ENCODE results near the gene KLF6. TPM values are rescaled to one million over a fixed set of nuclear protein-coding genes. Genes with fewer than 3 reads are reported as not detected.

The KLF6 gene
- total RNA-seq, 4 donors from 2014 or later = 92.5 to 180 (median 145) TPM

DNA sequence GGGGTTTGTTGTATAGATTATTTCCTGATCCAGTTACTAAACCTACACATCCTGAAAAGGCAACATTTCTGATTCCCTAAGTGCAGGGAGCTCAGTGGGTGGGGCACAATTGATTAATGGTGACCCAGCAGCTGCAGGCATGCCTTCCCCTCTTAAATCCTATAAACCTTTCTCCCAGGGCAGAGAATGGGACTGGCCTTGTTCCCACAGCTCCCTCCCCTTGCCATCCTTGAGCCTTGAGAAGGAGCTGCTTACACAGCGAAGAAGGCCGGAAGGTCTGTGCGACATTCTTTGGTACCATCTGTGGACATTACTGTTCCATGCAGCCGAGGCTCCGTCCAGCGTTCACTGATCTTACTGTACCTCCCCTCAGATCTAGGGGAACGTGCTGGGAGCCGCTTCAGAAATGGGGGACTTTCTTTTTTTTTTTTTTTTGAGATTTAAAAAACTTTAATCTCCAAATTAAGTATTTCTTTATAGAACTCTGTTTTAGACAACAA is 14.3 kb downstream of the KLF6 start:
- Histone ChIP-seq H3K36me3 (peaks cover 0 to 1% (median 0%) of the 10 kb centered on the region in 3 donors), H3K27ac (no peak overlapping the region), H3K4me3 (no peak overlapping the region), H3K9me3 (no peaks in the 10 kb centered on the region), H3K27me3 (no peaks in the 10 kb centered on the region), H3K4me1 (peaks cover 0 to 7% (median 0%) of the 10 kb centered on the region in 4 donors)
- TF ChIP-seq POLR2A (IDR thresholded peaks at IDR 0.05) = no peak
- TF ChIP-seq, protein P1, sequence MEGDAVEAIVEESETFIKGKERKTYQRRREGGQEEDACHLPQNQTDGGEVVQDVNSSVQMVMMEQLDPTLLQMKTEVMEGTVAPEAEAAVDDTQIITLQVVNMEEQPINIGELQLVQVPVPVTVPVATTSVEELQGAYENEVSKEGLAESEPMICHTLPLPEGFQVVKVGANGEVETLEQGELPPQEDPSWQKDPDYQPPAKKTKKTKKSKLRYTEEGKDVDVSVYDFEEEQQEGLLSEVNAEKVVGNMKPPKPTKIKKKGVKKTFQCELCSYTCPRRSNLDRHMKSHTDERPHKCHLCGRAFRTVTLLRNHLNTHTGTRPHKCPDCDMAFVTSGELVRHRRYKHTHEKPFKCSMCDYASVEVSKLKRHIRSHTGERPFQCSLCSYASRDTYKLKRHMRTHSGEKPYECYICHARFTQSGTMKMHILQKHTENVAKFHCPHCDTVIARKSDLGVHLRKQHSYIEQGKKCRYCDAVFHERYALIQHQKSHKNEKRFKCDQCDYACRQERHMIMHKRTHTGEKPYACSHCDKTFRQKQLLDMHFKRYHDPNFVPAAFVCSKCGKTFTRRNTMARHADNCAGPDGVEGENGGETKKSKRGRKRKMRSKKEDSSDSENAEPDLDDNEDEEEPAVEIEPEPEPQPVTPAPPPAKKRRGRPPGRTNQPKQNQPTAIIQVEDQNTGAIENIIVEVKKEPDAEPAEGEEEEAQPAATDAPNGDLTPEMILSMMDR (IDR thresholded peaks at IDR 0.05) = no peak
- peak in 1 of 3 donors; percentile 44 for DNase-seq

DNA sequence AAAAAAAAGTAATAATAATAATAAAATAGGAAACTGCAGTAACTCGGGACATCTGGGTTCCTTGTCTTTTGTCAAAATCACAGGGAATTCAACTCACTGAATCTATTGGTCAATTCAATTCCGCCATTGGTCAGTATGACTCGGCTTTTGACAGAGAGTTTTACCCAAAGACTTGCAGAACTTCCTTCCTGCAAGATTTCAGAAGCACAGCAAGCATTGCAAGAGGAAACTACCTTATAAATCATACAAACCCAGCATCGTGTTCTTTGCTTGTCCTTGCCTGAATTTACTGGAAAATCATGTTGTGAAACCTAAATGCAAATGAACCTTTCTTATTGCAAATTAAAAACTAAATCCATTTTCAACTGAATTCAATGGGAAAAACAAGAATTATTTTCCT is 15.5 kb downstream of the KLF6 start:
- Histone ChIP-seq H3K4me3 (no peak overlapping the region), H3K36me3 (no peaks in the 10 kb centered on the region), H3K27ac (no peak overlapping the region), H3K4me1 (peaks cover 0 to 3% (median 0%) of the 10 kb centered on the region in 4 donors), H3K27me3 (no peaks in the 10 kb centered on the region), H3K9me3 (no peaks in the 10 kb centered on the region)
- TF ChIP-seq POLR2A (IDR thresholded peaks at IDR 0.05) = no peak
- TF ChIP-seq, protein P1 (IDR thresholded peaks at IDR 0.05) = no peak
- no peak for DNase-seq

DNA sequence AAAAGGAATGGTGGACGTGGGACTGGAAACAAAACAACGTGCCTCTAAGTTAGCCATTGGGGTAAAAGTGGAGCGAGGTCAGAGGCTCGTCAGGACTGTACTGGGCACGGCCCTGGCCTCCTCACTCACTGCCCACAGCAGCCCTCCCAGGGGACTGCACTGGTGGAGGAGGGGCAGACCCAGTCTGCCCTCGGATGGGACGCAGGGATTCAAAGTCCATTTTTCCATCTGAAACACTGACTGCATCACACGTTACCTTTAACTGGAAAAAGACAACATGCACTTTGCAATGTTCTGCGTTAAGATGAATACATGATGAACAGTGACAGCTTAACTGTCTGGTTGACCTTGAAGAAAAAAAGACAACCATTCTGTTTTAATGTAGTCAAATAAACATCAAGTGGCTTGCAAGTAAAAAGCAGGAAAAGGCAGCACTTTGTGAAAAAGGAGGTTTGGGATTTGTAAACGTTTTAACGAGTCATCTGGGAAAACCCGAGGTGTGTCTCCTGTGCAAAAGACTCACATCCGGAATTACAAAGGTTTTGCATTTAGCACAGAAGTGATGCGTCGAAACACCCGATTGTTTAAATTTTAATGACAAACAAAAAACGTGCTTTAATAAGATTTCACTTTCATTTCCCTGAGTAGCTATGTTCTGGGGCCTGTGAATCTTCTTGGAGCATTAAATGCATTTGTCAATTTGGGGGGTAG is 18.8 kb downstream of the KLF6 start:
- peak overlapping the region in 1 of 4 donors; percentile 25 for H3K27ac ChIP-seq
- no peak overlapping the region for H3K4me3 ChIP-seq
- H3K27me3 ChIP-seq = no peaks in the 10 kb centered on the region
- H3K4me1 ChIP-seq = peaks cover 0 to 7% (median 0%) of the 10 kb centered on the region in 4 donors
- TF ChIP-seq, protein P1 (IDR thresholded peaks at IDR 0.05) = no peak
- TF ChIP-seq POLR2A (IDR thresholded peaks at IDR 0.05) = no peak
- DNase-seq = peak in 1 of 3 donors; percentile 44
- no peaks in the 10 kb centered on the region for H3K36me3 ChIP-seq
- no peaks in the 10 kb centered on the region for H3K9me3 ChIP-seq

- DNase-seq = peak in 1 of 3 donors; percentile 79
- TF ChIP-seq, protein P1 (IDR thresholded peaks at IDR 0.05) = no peak
- no peak for TF ChIP-seq POLR2A (IDR thresholded peaks at IDR 0.05)
- Histone ChIP-seq H3K4me3 (no peak overlapping the region), H3K27ac (peak overlapping the region in 3 of 4 donors; percentile 26 to 55 (median 29)), H3K9me3 (no peaks in the 10 kb centered on the region), H3K36me3 (no peaks in the 10 kb centered on the region), H3K4me1 (peaks cover 0 to 7% (median 0%) of the 10 kb centered on the region in 4 donors), H3K27me3 (no peaks in the 10 kb centered on the region)
Measured at GRCh38 chr10:3765146-3765545, 19.9 kb downstream of the KLF6 start.

- TF ChIP-seq, protein P1 (IDR thresholded peaks at IDR 0.05) = no peak
- TF ChIP-seq POLR2A (IDR thresholded peaks at IDR 0.05) = no peak
- Histone ChIP-seq H3K4me3 (no peak overlapping the region), H3K4me1 (peaks cover 0 to 7% (median 0%) of the 10 kb centered on the region in 4 donors), H3K27me3 (no peaks in the 10 kb centered on the region), H3K36me3 (no peaks in the 10 kb centered on the region), H3K27ac (peak overlapping the region in 3 of 4 donors; percentile 26 to 55 (median 29)), H3K9me3 (no peaks in the 10 kb centered on the region)
- DNase-seq = peak in 1 of 3 donors; percentile 46
Measured at GRCh38 chr10:3764626-3765112, 20.3 kb downstream of the KLF6 start.

Measured in Peyer's patch (tissue), 4 donors.